A549 (cell line): ENCODE measurements around the gene WDR45. TPM values are rescaled to one million over a fixed set of nuclear protein-coding genes. Genes with fewer than 3 reads are reported as not detected.

Experiments
- ATAC-seq, 2 experiments: fragments of 200-7000 bp in 1 of 2; fragments of >200 bp in 1 of 2; cut with Nextera tagmentation in 1 of 2; cut with Tn5 transposase in 1 of 2; 3 replicates each; pipeline versions ENCODE4 v1.8.0 to v1.9.1; 2018 to 2020; ENCODE audit warnings: mild to moderate bottlenecking in 1 of 2, moderate library complexity in 1 of 2
- CTCF ChIA-PET: fragments of 300-600 bp; sonication (Branson Sonifier 250); formaldehyde crosslinking; extraction: SDS; loops from one replicate; lab custom pipeline; 2021; ENCODE audit warnings: antibody characterized with exemption, inconsistent platforms; lab: Yijun Ruan, JAX
- POLR2A ChIA-PET: fragments of 350-600 bp; formaldehyde crosslinking; extraction: SDS; loops from one replicate; lab custom pipeline; 2021; ENCODE audit warnings: antibody characterized with exemption, inconsistent platforms; lab: Yijun Ruan, JAX
- DNase-seq, 2 experiments: peaks; one replicate each; pipeline versions ENCODE4 v3.0.0 to v3.0.0-alpha.2; 2011 to 2016; ENCODE audit warnings: low read depth in 1 of 2, low spot score in 1 of 2
- FAIRE-seq: peaks from 2 replicates; lab custom pipeline; 2011; peaks lifted over from hg19 to GRCh38; lab: Jason Lieb, UNC
- H3K27ac ChIP-seq, 2 experiments: fragments of >200 bp; sonication (Bioruptor Twin); formaldehyde crosslinking; 3 replicates each; pipeline ENCODE4 v1.5.1; 2016 to 2017
- H3K4me1 ChIP-seq: fragments of >200 bp; sonication (Bioruptor Twin); formaldehyde crosslinking; 3 replicates; pipeline ENCODE4 v1.6.1; 2016
- H3K4me2 ChIP-seq: fragments of >200 bp; sonication (Bioruptor Twin); formaldehyde crosslinking; 3 replicates; pipeline ENCODE4 v1.6.1; 2016
- H3K4me3 ChIP-seq: fragments of >200 bp; sonication (Bioruptor Twin); formaldehyde crosslinking; 3 replicates; pipeline ENCODE4 v1.5.1; 2016
- H3K9me3 ChIP-seq: fragments of >200 bp; sonication (Bioruptor Twin); formaldehyde crosslinking; 3 replicates; pipeline ENCODE4 v1.6.1; 2016
- BCL3 ChIP-seq: fragments of >200 bp; sonication (Bioruptor Twin); formaldehyde crosslinking; IDR thresholded peaks from 3 replicates; pipeline ENCODE4 v1.6.1; 2016
- CBX8 ChIP-seq: fragments of 200-600 bp; sonication (generic); IDR thresholded peaks from 2 replicates; pipeline ENCODE4 v1.6.1; 2016
- CEBPB ChIP-seq, 2 experiments: fragments of >200 bp in 1 of 2; sonication (Bioruptor Twin) in 1 of 2; formaldehyde crosslinking in 1 of 2; IDR thresholded peaks; 2 replicates each; pipeline ENCODE4 v1.6.1; 2012 to 2016
- CHD4 ChIP-seq: fragments of 200-600 bp; sonication (generic); IDR thresholded peaks from 2 replicates; pipeline ENCODE4 v1.6.1; 2016; ENCODE audit warnings: antibody characterized with exemption, mild to moderate bottlenecking, borderline replicate concordance
- E2F6 ChIP-seq: IDR thresholded peaks from 2 replicates; pipeline ENCODE4 v1.6.1; 2012; ENCODE audit warnings: low read depth, borderline replicate concordance
- EHMT2 ChIP-seq: fragments of 200-600 bp; sonication (generic); IDR thresholded peaks from 2 replicates; pipeline ENCODE4 v1.6.1; 2016; ENCODE audit warnings: antibody characterized with exemption, low read depth, mild to moderate bottlenecking, moderate library complexity
- ELK1 ChIP-seq: fragments of 150-350 bp; IDR thresholded peaks from 2 replicates; pipeline ENCODE4 v1.6.1; 2014; ENCODE audit warnings: low read depth, mild to moderate bottlenecking, low read length
- ESRRA ChIP-seq: fragments of 150-350 bp; IDR thresholded peaks from 2 replicates; pipeline ENCODE4 v1.6.1; 2014; ENCODE audit warnings: mild to moderate bottlenecking, low read length, borderline replicate concordance
- FOXS1 ChIP-seq: fragments of 250-450 bp; sonication (Bioruptor Pico); IDR thresholded peaks from 2 replicates; pipeline ENCODE4 v1.5.0; 2020; ENCODE audit warnings: mild to moderate bottlenecking, moderate library complexity
- HMGXB4 ChIP-seq: fragments of 250-450 bp; sonication (Bioruptor Pico); IDR thresholded peaks from 2 replicates; pipeline ENCODE4 v1.5.0; 2021; ENCODE audit warnings: mild to moderate bottlenecking, moderate library complexity, borderline replicate concordance
- JUNB ChIP-seq: fragments of >200 bp; sonication (Bioruptor Twin); formaldehyde crosslinking; IDR thresholded peaks from 2 replicates; pipeline ENCODE4 v1.6.1; 2016
- KDM1A ChIP-seq: fragments of 200-600 bp; sonication (generic); IDR thresholded peaks from 2 replicates; pipeline ENCODE4 v1.6.1; 2016; ENCODE audit warnings: low read depth, mild to moderate bottlenecking
- NR3C1 ChIP-seq: fragments of >200 bp; sonication (Bioruptor Twin); formaldehyde crosslinking; IDR thresholded peaks from 3 replicates; pipeline ENCODE4 v1.6.1; 2017
- PBX3 ChIP-seq: IDR thresholded peaks from 2 replicates; pipeline ENCODE4 v1.6.1; 2012
- PHF8 ChIP-seq: fragments of 200-600 bp; sonication (generic); IDR thresholded peaks from 2 replicates; pipeline ENCODE4 v1.6.1; 2016; ENCODE audit warnings: low read depth, mild to moderate bottlenecking, antibody characterized with exemption, moderate library complexity, borderline replicate concordance
- RAD21 ChIP-seq, 2 experiments: fragments of >200 bp in 1 of 2; sonication (Bioruptor Twin) in 1 of 2; formaldehyde crosslinking in 1 of 2; IDR thresholded peaks in 1 of 2; conservative IDR thresholded peaks in 1 of 2; 2 replicates in 1 of 2; 3 replicates in 1 of 2; pipeline ENCODE4 v1.6.1; 2012 to 2018; ENCODE audit warnings: inconsistent platforms in 1 of 2
- RARB ChIP-seq: fragments of 250-450 bp; sonication (Bioruptor Pico); IDR thresholded peaks from 2 replicates; pipeline ENCODE4 v1.8.0; 2021; ENCODE audit warnings: mild to moderate bottlenecking, moderate library complexity
- REST ChIP-seq: fragments of 200-600 bp; sonication (generic); IDR thresholded peaks from 2 replicates; pipeline ENCODE4 v1.6.1; 2016; ENCODE audit warnings: antibody characterized with exemption, mild to moderate bottlenecking, moderate library complexity
- SMC3 ChIP-seq: fragments of >200 bp; sonication (Bioruptor Twin); formaldehyde crosslinking; IDR thresholded peaks from 3 replicates; pipeline ENCODE4 v1.6.1; 2018; ENCODE audit warnings: inconsistent platforms
- TFCP2L1 ChIP-seq: fragments of 250-450 bp; sonication (Bioruptor Pico); IDR thresholded peaks from 2 replicates; pipeline ENCODE4 v1.5.0; 2021; ENCODE audit warnings: mild to moderate bottlenecking
- USF2 ChIP-seq: fragments of 450-650 bp; IDR thresholded peaks from 2 replicates; pipeline ENCODE4 v1.6.1; 2014; ENCODE audit warnings: antibody characterized with exemption
- ZFP36 ChIP-seq: fragments of 450-650 bp; IDR thresholded peaks from 2 replicates; pipeline ENCODE4 v1.6.1; 2014; ENCODE audit warnings: borderline replicate concordance; ENCODE audit not compliant: partially characterized antibody
- ZSCAN20 ChIP-seq: fragments of 250-450 bp; sonication (Bioruptor Pico); IDR thresholded peaks from 2 replicates; pipeline ENCODE4 v1.8.0; 2022; ENCODE audit warnings: mild to moderate bottlenecking, moderate library complexity
- WGBS: methylation state at CpG from one replicate; pipeline ENCODE4 v1.1.6; 2017; ENCODE audit errors: missing lambda C conversion rate; 5-methylcytosine and 5-hydroxymethylcytosine counted together
- polyA plus RNA-seq, 4 experiments: library from polyadenylated mRNA; depleted of rRNA in 3 of 4; stranded (reverse); fragments of >200 nt; fragmentation: RNase III in 1 of 4; extraction: RNeasy Plus Mini Kit Qiagen cat#74134 plus additional on column Dnase treatment in 1 of 4; gene quantifications; 2 replicates in 3 of 4; 3 replicates in 1 of 4; pipeline ENCODE4 v1.2.3, GENCODE V29; 2011 to 2017

Gene WDR45
- polyA plus RNA-seq, 2 of the 4 experiments (the other 2 are of a cell fraction) = 37.7 to 55.5 TPM

- no peak for DNase-seq
- Histone ChIP-seq H3K4me3 (no peak overlapping the region), H3K4me2 (no peak overlapping the region), H3K9me3 (no peaks in the 10 kb centered on the region), H3K4me1 (no peaks in the 10 kb centered on the region; the same call in 2 of the 3 replicates), H3K27ac (no peak overlapping the region)
- WGBS = 80% methylated on average over 2 of the region's 20 CpGs
- TF ChIP-seq JUNB (no peak), TFCP2L1 (CRISPR knock-in tag) (no peak), ELK1 (no peak), EHMT2 (no peak), RAD21 (conservative IDR thresholded peaks at IDR 0.05 in 1 of 2, IDR thresholded peaks at IDR 0.05 in 1 of 2) (no peak), HMGXB4 (CRISPR knock-in tag) (no peak), FOXS1 (CRISPR knock-in tag) (no peak), SMC3 (no peak), E2F6 (no peak), ESRRA (no peak), ZFP36 (no peak), CEBPB (IDR thresholded peaks at IDR 0.05) (no peak), PBX3 (no peak), USF2 (no peak), KDM1A (no peak), ZSCAN20 (CRISPR knock-in tag) (no peak), RARB (CRISPR knock-in tag) (no peak)
- FAIRE-seq = no peak
- POLR2A ChIA-PET = no interaction called here
- no peak for ATAC-seq
- CTCF ChIA-PET = no interaction called here
Measured at GRCh38 chrX:49064303-49064702, 15.4 kb downstream of the WDR45 start.

GRCh38 chrX:49063715-49064114, 16.0 kb downstream of the WDR45 start:
- Histone ChIP-seq H3K9me3 (no peaks in the 10 kb centered on the region), H3K27ac (no peak overlapping the region), H3K4me2 (no peak overlapping the region), H3K4me3 (no peak overlapping the region), H3K4me1 (no peaks in the 10 kb centered on the region; the same call in 2 of the 3 replicates)
- POLR2A ChIA-PET = no interaction called here
- no peak for TF ChIP-seq REST
- TF ChIP-seq ZSCAN20 (CRISPR knock-in tag) = no peak
- no peak for TF ChIP-seq BCL3
- no peak for TF ChIP-seq KDM1A
- TF ChIP-seq ESRRA = no peak
- no peak for TF ChIP-seq ZFP36
- TF ChIP-seq CHD4 = no peak
- no peak for TF ChIP-seq ELK1
- TF ChIP-seq NR3C1 = no peak
- TF ChIP-seq PHF8 = no peak
- no peak for TF ChIP-seq CBX8
- 100% methylated on average over 2 of the region's 9 CpGs for WGBS
- DNase-seq (no peak), ATAC-seq (no peak), FAIRE-seq (no peak)
- CTCF ChIA-PET = no interaction called here
